Colon (tissue), 2 donors: ENCODE measurements around the gene XKRX.

ENCODE experiments used
- FAIRE-seq: peaks from 2 replicates; lab custom pipeline; 2012; peaks lifted over from hg19 to GRCh38; lab: Jason Lieb, UNC
- donor health status: control.
- donor health status: control.

Gene XKRX

GRCh38 chrX:100895365-100896075, 33.2 kb downstream of the XKRX start:
- FAIRE-seq = no peak

- FAIRE-seq = no peak
Measured at GRCh38 chrX:100883654-100884053, 45.1 kb downstream of the XKRX start.

GRCh38 chrX:100880368-100880767, 48.3 kb downstream of the XKRX start:
- no peak for FAIRE-seq

DNA sequence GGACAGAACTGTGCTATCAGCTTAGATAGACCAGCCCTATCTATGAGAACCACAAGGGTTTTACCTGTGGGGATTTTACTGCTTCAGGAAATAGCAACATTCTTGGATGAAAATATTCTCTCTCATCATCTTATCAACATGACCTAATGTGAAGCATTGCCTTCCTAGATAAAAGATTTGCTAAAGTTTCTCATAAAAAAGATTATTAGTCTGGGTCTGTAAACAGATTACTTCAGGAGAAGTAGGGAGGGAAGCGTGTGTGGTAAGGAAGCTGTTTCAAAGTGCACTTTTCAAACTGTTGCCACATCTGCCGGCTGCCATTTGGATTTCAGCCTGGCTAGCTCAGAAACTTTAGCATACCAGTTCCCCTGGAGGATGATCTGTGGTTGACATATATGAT, 54.4 kb downstream of the XKRX start, which contains the start of gene NOX1:
NOX1 (minus strand) TSS at position 35 of the 400 bp plus-strand sequence. CDS start 220 bp downstream, outside the sequence.
- peak; percentile 51 for FAIRE-seq

DNA sequence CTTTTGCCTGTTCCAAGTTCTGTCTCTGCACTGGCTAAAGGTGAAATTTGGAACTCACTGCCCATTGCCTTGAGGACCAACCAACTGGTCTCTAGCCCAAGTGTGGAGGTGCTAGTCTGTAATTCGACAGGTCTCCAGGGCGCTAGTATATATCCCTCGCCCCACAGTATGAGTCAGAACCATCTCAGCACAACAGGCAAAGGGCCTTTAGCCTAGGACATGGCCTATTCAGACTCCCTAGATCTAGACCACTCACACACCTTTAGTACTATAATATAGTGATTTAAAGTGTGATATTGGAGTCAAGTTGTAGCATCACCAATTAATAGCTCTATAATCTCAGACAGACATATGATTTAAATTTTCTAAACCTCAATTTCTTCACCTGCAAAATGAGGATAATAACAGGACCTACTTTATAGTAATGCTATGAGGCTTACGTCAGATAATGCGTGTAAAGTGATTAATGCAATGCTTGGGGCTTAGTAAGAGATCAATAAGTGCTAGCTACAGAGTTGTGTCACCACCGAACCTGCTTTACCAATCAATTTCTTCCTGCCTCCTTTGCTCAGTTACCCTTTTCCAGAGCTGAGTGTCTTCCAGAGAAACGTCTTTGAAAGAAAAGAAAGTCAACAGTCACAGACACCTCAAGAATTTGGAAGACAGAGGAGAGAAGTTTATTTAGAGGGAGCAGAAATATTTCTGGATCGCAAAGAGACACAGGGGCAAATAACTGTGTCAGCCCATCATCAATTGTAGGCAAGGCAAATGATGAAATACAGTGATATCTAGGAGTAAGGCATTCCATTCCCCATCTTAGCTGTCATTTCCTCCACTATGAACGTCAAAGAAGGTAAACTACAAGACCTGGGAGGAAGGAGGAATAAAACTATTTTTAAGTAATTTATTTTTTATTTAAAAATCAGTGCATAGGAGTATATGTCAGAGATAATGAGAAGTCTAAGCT, 56.8 kb downstream of the XKRX start:
- no peak for FAIRE-seq

- no peak for FAIRE-seq
Measured at GRCh38 chrX:100870527-100870926, 58.2 kb downstream of the XKRX start.

DNA sequence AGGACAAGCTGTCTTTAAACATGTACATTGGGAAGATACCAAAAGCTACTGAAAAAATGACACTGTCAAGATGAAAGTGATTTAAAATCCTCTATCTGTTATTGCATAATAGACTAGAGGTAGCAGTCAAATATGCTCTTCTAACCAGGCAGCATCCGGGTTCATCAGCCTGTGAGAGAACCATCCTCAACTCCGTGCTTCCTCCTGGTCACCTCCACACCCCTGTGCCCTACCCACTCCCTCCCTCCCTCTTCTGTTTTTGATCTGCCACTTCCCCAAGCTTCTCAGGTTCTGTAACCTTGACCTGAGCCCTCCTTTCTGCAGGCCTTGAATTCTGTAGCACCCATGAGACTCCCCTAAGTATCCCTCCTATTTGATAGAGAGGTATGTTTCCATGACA, 60.4 kb downstream of the XKRX start:
- no peak for FAIRE-seq

DNA sequence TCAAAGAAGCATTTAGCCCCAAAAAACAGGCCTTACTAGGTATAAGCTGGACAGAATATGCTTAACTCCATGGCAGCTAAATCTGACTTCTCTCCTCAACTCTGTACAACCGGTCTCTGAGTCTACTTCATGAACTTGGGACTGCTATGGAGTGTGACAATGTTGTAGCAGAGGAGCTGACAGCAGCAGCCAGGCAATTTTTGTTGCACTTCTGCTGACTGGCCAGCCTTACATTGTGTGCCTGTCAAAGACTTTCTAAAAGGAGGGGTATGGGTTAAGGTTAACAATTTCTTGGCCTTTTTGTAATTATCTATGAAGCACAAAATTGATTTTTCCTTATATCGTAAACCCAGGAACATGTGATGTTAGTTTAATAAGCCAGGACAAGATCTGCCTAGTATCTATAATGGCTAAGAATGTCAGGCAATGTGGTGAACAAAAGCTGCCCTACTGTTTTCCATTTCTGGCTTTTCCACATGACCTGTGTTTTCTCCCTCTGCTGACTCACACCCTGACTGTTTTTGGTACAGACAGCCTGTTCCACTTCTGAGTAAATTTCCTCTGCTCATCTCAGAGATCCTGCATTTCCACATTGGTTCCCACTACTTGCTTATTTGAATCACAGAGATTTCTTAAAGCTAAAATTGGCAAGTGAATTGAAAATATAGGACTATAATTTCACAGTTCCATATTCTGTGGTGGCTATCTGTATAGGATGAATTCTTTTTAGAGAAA, 63.9 kb downstream of the XKRX start:
- FAIRE-seq = no peak
